Effector CD4-positive, alpha-beta T cell (primary cell): Measurements from ENCODE around the gene SGPP1.
"Not testable (repeated sequence)": the region's sequence is repeated elsewhere in the genome, so short reads cannot be mapped to it uniquely, and the experiment has no call there.

Experiments used
- DNase-seq: peaks from one replicate; pipeline ENCODE4 v3.0.0-alpha.2; 2020
- total RNA-seq: gene quantifications from one replicate; lab custom pipeline; 2026; lab: John Stamatoyannopoulos, UW

The SGPP1 gene
- total RNA-seq, result 53.1 reads per million, percentile 69 among the genes with 10 or more reads in this experiment

DNA sequence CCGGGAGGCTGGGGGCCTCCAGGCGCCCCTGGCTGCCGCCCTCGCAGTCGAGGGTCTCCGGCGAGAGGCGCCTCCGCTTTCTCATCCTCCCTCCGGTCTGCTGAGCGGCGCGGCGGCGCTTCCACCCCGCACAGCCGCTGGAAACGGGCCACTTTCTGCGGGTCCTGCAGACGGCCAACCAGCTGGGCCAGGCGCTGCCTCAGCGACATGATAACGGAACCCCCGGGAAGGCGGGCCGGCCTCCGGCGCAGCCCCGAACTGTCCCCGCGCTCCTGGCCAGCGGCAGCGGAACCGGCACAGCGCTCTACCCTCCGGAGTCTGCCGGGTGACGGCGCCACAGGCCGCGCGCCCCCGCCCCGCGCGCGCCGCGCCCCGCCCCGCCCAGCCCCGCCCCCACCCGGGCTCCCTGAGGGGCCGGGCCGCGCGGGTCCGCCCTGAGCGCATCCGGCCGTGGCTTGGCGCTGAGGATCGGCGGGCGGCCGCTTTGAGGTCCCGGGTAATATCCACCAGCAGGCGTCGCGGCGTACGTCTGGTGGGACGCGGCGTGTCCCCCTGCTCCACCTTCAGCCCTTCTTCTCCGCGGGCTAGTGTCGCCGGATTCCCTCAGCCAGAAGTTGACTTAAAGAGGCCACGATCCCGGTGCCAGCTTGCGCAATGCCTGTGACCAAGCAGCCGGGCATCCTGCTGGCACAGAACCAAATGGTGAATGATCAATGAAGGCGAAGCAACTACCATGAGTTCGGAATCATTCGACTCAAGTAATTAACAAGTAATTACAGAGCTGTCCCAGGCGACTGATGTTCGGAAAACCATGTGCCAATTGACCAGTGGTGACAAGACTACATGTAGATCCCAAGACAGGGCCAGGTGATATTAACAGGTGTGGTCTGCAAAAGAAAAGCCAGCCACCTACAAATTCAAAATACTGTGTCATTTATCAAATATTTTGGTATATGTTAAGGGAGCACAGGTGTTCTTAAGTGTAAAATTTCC lies at the start of gene SGPP1:
Gene SGPP1 (minus strand): TSS at position 330 of the 993 bp plus-strand sequence. CDS start 121 bp downstream, at position 209.
- DNase-seq, result peak; percentile 72

GRCh38 chr14:63777024-63777423 lies 49.2 kb upstream of the SGPP1 start:
- no peak for DNase-seq

GRCh38 chr14:63773504-63773903 lies 45.6 kb upstream of the SGPP1 start:
- no peak for DNase-seq

DNA sequence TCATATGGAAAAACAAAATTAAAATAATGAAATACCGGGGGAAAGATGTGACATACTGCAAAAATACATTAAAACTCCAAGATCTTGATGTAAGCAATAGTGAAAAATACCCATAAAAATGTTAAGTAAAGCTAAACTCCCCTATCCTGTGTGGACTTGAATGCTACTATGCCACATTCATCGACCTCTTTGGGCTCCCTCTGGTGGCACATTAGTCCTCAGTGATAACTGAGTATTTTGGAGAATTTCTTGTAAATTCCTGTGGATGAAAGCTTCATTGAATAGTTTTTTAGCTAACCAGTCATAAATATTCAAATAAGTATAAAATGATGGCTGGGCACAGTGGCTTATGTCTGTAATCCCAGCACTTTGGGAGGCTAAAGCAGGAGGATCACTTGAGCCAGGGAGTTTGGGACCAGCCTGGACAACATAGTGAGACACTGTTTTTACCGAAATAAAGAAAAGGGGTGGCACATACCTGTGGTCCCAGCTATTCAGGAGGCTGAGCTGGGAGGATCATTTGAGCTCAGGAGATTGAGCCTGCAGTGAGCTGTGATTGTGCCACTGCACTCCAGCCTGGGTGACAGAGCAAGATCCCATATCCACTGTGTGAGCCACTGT lies 42.4 kb upstream of the SGPP1 start:
- DNase-seq, result peak; percentile 42

- DNase-seq, result no peak
Observed at GRCh38 chr14:63766611-63767010, 38.7 kb upstream of the SGPP1 start.

DNA sequence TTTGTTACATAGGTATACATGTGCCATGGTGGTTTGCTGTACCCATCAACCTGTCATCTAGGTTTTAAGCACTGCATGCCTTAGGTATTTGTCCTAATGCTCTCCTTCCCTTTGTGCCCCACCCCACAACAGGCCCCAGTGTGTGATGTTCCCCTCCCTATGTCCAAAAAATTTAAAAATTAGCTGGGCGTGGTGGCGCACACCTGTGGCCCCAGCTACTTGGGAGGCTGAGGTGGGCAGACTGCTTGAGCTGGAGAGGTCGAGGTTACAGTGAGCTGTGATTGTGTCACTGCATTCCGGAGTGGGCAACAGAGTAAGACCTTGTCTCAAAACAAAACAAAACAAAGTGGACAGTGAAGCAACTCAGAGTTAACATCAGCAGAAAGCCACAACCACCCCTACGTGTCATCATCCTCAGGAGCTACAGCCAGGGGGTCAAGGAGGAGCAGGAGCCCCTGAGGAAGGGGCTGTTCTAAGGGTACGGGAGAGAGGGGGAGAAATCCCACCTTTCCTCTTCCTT lies 36.8 kb upstream of the SGPP1 start:
- no peak for DNase-seq

DNA sequence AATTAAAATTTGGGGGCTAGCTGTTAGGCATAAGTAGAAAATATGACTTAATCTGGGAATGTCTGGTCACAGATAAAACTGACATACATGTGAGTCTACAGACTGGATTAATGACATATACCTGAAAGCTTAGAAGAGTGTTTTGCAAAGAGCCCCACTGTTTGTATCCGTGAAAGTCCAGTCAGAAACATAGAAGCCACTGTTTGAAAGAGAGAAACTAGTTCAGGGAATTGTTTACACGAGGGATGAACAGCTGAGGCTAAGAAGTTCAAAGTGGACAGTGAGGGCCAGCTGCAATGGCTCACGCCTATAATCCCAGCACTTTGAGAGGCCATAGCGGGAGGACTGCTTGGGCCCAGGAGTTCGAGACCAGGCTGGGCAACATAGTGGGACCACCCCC lies 36.2 kb upstream of the SGPP1 start:
- DNase-seq, result no peak

- DNase-seq, result no peak
Observed at GRCh38 chr14:63761351-63762117, 33.7 kb upstream of the SGPP1 start.

DNA sequence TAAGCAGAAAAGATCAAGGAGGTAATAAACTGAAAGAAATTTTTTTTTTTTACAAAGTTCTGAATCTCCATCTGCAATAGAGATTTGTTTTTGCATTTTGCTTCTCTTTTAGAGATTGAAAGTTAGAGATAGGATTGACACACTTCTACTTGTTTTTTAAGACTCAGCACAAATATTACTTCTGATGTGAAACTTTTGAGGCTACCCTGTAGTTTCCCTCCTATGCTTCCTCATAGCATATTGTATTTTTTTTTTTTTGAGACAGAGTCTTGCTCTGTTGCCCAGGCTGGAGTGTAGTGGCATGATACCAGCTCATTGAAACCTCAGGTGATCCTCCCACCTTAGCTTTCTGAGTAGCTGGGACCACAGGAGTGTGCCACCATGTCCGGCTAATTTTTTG lies 32.1 kb upstream of the SGPP1 start:
- no peak for DNase-seq

DNA sequence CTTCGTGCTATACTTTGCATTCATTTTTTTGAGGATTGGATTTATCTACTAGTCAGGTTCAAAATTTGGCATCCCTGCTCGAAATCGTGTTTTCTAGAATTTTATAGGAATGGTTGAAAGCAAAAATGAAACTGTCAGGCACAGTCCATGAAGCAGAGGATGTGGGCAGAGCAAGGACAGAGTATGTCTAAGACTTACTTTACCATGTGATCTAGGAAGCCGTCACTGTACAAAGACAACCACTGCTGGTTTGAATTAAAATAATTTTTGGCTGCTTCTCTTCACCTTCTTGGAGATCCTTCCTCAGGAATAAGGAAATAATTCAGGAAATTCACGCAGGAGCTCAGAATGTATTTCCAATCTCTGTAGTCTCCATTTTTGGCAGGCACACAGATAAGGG lies 31.6 kb upstream of the SGPP1 start:
- no peak for DNase-seq

- no peak for DNase-seq
Observed at GRCh38 chr14:63757211-63757610, 29.3 kb upstream of the SGPP1 start.

GRCh38 chr14:63752449-63753169 lies 24.7 kb upstream of the SGPP1 start:
- no peak for DNase-seq

GRCh38 chr14:63751076-63751475 lies 23.2 kb upstream of the SGPP1 start:
- DNase-seq, result not testable (repeated sequence)

DNA sequence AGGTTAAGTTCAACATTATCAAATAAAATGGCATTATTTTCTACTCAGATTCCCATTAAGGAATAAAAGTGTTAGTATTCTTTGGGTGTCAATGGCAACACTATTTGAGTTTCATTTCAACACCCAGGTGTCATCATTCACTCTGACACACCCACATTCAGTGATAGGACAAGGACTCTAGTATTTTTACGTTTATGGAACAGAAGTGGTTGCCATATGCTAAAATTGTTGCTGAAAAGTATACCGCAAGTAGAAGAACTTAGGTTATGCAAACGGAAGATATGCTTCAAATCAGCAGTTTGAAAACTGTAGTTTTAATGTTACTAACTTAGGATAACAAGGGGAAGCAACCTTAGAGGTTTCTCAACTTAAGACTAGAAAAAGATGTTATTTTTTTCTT lies 20.0 kb upstream of the SGPP1 start:
- no peak for DNase-seq

DNA sequence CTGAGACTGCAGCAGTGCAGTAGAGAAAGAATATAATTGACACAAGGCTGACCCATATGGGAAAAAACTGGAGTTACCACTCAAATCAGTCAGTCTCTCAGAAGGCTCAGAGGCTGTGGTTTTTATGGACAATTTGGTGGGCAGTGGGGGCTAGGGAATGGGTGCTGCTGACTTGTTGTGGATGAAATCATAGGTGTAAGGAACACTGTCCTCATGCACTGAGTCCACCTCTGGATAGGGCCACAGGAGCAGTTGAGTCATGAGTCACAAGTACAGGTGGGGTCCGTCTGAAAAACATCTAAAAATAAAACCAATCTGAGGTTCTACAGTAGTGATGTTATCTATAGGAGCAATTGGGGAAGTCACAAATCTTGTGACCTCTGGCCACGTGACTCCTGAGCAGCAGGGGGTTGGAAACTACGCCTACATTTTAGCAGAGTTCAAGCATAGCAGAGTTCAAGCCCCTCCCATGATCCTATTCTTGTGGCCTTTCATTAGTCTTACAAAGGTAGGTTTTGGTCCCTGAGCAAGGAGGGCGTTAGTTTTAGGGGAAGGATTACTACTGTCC lies 18.1 kb upstream of the SGPP1 start:
- no peak for DNase-seq

DNA sequence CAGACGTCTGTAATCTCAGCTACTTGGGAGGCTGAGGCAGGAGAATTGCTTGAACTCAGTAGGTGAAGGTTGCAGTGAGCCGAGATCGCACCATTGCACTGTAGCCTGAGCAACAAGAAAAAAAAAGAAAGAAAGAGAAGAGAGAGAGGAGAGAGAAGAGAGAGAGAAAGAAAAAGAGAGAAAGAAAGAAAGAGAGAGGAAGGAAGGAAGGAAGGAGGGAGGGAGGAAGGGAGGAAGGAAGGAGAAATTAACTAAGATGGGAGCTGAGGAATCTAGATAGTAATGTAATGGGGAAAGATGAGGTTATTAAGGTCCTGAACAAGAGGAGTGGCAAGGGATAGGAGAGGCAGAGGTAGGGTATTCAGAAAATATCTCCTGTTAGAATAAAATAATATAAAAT lies 17.4 kb upstream of the SGPP1 start:
- no peak for DNase-seq

DNA sequence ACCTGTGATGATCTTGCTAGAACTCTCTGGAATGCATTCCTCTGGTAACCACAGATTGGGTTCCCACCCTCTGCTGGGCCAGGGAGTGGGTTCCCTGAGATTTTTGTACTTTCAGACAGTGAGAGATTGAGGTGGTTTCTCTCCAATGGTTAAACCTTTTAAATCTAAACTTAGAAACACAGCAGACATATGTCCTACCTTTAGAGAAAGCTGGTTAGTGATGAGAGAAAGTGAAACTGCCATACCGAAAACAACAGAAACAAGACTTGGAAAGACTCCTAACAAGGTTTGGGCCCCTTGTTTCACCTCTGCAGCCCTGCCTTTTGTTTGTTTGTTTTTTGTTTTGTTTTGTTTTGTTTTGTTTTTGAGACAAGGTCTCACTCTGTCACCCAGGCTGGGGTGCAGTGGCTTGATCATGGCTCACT lies 9.7 kb upstream of the SGPP1 start:
- DNase-seq, result no peak

- DNase-seq, result no peak
Observed at GRCh38 chr14:63735720-63736119, 7.9 kb upstream of the SGPP1 start.

GRCh38 chr14:63730659-63731058 lies 2.8 kb upstream of the SGPP1 start:
- no peak for DNase-seq

GRCh38 chr14:63727231-63727735 lies 582 bp downstream of the SGPP1 start:
- no peak for DNase-seq

DNA sequence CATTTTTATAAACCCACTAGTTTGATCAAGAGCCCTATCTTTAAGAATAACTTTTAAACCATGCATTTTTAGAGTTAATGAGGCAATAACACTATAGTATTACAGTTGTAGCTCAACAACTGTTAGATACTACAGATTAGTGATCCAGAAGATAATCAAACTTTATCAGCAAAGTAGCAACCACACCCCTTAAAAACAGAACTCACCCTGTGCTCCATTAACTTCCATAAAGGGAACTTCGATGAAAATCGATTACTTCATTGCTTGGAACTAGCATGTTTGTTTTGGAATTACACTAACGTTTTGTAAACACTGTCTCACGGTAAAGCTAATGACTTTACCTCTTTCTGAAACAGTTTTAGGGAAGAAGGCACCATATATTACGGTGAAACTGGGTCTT lies 1.4 kb downstream of the SGPP1 start:
- no peak for DNase-seq
